KMS-11 (cell line): ENCODE measurements around the gene SPNS2.

Experiments
- H2AFZ ChIP-seq: fragments of 200-600 bp; sonication (generic); 2 replicates; pipeline ENCODE4 v1.6.1; 2016; ENCODE audit warnings: antibody characterized with exemption, mixed run types, low read depth
- H3K27ac ChIP-seq: fragments of 200-600 bp; sonication (generic); 2 replicates; pipeline ENCODE4 v1.6.1; 2016; ENCODE audit warnings: mild to moderate bottlenecking, mixed run types
- H3K27me3 ChIP-seq: fragments of 200-600 bp; sonication (generic); 2 replicates; pipeline ENCODE4 v1.6.1; 2017; ENCODE audit warnings: mild to moderate bottlenecking, low read depth, mixed run types, moderate library complexity; ENCODE audit not compliant: insufficient read depth
- H3K36me3 ChIP-seq: fragments of 200-600 bp; sonication (generic); 2 replicates; pipeline ENCODE4 v1.6.1; 2017; ENCODE audit warnings: mild to moderate bottlenecking, mixed run types; ENCODE audit not compliant: insufficient read depth
- H3K4me1 ChIP-seq: fragments of 200-600 bp; sonication (generic); 2 replicates; pipeline ENCODE4 v1.6.1; 2016; ENCODE audit warnings: mild to moderate bottlenecking, low read depth, mixed run types; ENCODE audit not compliant: poor library complexity, severe bottlenecking
- H3K4me2 ChIP-seq: fragments of 200-600 bp; sonication (generic); 2 replicates; pipeline ENCODE4 v1.7.0; 2016; ENCODE audit warnings: mild to moderate bottlenecking, mixed run types
- H3K4me3 ChIP-seq: fragments of 200-600 bp; sonication (generic); IDR thresholded peaks from 2 replicates; pipeline ENCODE4 v1.6.1; 2017; ENCODE audit warnings: low read depth, low read length, mixed read lengths; ENCODE audit not compliant: insufficient read depth
- H3K79me2 ChIP-seq: fragments of 200-600 bp; sonication (generic); 2 replicates; pipeline ENCODE4 v1.6.1; 2016; ENCODE audit warnings: low read depth, mixed run types; ENCODE audit not compliant: insufficient read depth
- H3K9ac ChIP-seq: fragments of 200-600 bp; sonication (generic); 2 replicates; pipeline ENCODE4 v1.6.1; 2016; ENCODE audit warnings: mild to moderate bottlenecking, mixed run types
- H4K20me1 ChIP-seq: fragments of 200-600 bp; sonication (generic); 2 replicates; pipeline ENCODE4 v1.6.1; 2016; ENCODE audit warnings: mild to moderate bottlenecking, mixed run types; ENCODE audit not compliant: insufficient read depth
- TF ChIP-seq, protein P1 (sequence below): fragments of 200-600 bp; sonication (generic); conservative IDR thresholded peaks from 2 replicates; pipeline ENCODE4 v1.6.1; 2017; ENCODE audit warnings: low read depth, mild to moderate bottlenecking, antibody characterized with exemption, low read length, moderate library complexity, mixed read lengths

The SPNS2 gene

GRCh38 chr17:4492721-4493561, 5.7 kb upstream of the SPNS2 start:
- Histone ChIP-seq H3K27me3 (peaks cover 38% of the 10 kb centered on the region; the same call in 1 of the 2 replicates), H4K20me1 (no peaks in the 10 kb centered on the region), H2AFZ (no peak overlapping the region), H3K27ac (no peak overlapping the region), H3K36me3 (no peaks in the 10 kb centered on the region), H3K4me3 (no peak overlapping the region), H3K4me2 (no peak overlapping the region), H3K9ac (no peak overlapping the region), H3K79me2 (no peaks in the 10 kb centered on the region), H3K4me1 (no peaks in the 10 kb centered on the region)
- TF ChIP-seq, protein P1, sequence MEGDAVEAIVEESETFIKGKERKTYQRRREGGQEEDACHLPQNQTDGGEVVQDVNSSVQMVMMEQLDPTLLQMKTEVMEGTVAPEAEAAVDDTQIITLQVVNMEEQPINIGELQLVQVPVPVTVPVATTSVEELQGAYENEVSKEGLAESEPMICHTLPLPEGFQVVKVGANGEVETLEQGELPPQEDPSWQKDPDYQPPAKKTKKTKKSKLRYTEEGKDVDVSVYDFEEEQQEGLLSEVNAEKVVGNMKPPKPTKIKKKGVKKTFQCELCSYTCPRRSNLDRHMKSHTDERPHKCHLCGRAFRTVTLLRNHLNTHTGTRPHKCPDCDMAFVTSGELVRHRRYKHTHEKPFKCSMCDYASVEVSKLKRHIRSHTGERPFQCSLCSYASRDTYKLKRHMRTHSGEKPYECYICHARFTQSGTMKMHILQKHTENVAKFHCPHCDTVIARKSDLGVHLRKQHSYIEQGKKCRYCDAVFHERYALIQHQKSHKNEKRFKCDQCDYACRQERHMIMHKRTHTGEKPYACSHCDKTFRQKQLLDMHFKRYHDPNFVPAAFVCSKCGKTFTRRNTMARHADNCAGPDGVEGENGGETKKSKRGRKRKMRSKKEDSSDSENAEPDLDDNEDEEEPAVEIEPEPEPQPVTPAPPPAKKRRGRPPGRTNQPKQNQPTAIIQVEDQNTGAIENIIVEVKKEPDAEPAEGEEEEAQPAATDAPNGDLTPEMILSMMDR: no peak

DNA sequence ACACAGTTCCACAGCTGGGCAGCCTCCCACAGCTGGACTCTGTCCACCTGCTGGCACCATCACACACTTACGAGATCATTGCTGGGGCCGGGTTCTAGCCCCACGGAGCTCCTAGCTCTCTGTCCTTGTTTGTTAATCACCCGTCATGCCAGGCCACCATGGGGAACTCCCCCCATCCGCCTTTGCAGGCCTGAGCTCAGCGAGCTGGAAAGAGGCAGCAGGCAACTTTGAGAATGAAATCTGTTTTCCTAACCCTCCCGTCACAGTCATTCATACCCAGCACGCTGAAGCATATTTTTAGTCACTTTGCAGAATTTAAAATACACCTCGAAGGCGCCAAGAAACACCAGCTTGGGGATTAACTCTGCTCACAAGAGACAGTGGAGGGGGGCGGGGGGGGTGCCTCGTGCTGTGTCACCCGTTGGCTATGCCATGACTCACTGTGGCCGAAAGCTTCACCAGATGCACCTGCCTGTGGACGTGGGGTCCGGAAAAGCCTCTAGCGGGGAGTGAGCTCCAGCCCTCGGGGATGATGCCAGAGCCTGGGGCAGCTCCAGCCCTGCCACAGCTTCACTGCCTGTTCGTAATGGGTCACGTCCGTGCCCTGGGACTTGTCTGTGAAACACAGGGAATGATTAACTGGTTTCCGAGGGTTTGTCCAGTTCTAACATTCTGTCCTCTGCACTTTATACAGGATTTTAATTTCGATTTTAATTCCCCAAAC, 1.4 kb upstream of the SPNS2 start:
- H4K20me1 ChIP-seq: no peaks in the 10 kb centered on the region
- TF ChIP-seq, protein P1: no peak
- H3K4me1 ChIP-seq: no peaks in the 10 kb centered on the region
- no peak overlapping the region for H3K9ac ChIP-seq
- no peak overlapping the region for H3K4me3 ChIP-seq
- no peak overlapping the region for H3K27ac ChIP-seq
- H3K27me3 ChIP-seq: peaks cover 46% of the 10 kb centered on the region
- H2AFZ ChIP-seq: no peak overlapping the region
- no peak overlapping the region for H3K4me2 ChIP-seq
- no peaks in the 10 kb centered on the region for H3K79me2 ChIP-seq
- H3K36me3 ChIP-seq: no peaks in the 10 kb centered on the region

DNA sequence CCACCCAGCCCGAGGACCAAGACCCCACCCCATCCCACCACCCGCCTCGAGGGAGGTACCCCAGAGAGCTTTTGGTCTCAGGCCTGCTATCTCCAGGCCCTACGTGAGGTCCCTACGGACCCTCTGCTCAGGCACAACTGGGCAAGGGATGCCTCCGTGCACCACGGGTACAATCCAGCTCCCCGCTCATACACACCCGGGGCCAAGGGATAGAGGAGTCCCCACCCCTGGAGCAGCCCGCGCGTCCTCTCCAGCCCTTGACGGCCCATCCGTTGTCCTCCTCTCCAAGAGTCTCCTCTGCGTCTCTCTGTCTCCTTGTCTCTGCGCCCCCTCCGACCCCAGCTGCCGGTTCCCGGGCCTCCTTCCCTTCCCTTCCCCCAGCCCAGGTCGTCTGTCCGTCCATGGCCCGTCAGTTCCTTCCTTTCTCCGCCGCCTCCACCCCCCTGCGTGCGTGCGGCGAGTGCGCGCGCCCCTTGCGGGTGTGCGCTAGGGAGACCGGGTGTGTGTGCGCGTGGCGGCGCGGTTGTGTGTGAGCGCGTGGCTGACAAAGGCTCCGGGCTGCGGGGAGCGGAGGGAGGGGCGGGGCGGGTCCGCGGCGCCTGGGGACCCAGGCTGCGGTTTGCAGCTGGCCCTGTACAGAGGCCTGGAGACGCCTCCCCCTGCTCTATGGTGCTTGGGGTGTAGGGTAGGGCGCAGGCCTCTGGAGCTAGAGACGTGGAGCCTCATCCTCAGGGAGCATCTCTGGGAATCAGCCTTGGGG, 930 bp downstream of the SPNS2 start:
- Histone ChIP-seq H3K27me3 (peaks cover 46% of the 10 kb centered on the region), H4K20me1 (no peaks in the 10 kb centered on the region), H3K9ac (no peak overlapping the region), H3K4me3 (no peak overlapping the region), H3K4me1 (no peaks in the 10 kb centered on the region), H2AFZ (no peak overlapping the region), H3K27ac (no peak overlapping the region), H3K4me2 (no peak overlapping the region), H3K36me3 (no peaks in the 10 kb centered on the region), H3K79me2 (no peaks in the 10 kb centered on the region)
- TF ChIP-seq, protein P1: no peak

- Histone ChIP-seq H3K27ac (no peak overlapping the region), H3K9ac (no peak overlapping the region), H3K4me2 (no peak overlapping the region), H2AFZ (no peak overlapping the region), H3K79me2 (no peaks in the 10 kb centered on the region), H3K36me3 (no peaks in the 10 kb centered on the region), H4K20me1 (no peaks in the 10 kb centered on the region), H3K4me3 (no peak overlapping the region), H3K4me1 (no peaks in the 10 kb centered on the region), H3K27me3 (peaks cover 46% of the 10 kb centered on the region)
- TF ChIP-seq, protein P1: no peak
These were observed 1.5 kb downstream of the SPNS2 start for GRCh38 chr17:4500191-4500571.
